HG03196 (cell line): Measurements from ENCODE around the gene DCHS2.

Experiments used
- ATAC-seq: cut with Tn5 transposase; IDR thresholded peaks from one replicate; pipeline ENCODE4 v1.9.1; 2021; ENCODE audit not compliant: unreplicated experiment

The DCHS2 gene

GRCh38 chr4:154328030-154328429 lies 163.6 kb downstream of the DCHS2 start:
- ATAC-seq: no peak

GRCh38 chr4:154320521-154320920 lies 171.1 kb downstream of the DCHS2 start:
- ATAC-seq: no peak

GRCh38 chr4:154319736-154320135 lies 171.9 kb downstream of the DCHS2 start:
- no peak for ATAC-seq

GRCh38 chr4:154317201-154317999 lies 174.2 kb downstream of the DCHS2 start:
- no peak for ATAC-seq

- no peak for ATAC-seq
Observed at GRCh38 chr4:154315741-154316140, 175.9 kb downstream of the DCHS2 start.

GRCh38 chr4:154314248-154314647 lies 177.4 kb downstream of the DCHS2 start:
- ATAC-seq: no peak

- ATAC-seq: no peak
Observed at GRCh38 chr4:154313004-154313585, 178.5 kb downstream of the DCHS2 start.

GRCh38 chr4:154312246-154312645 lies 179.4 kb downstream of the DCHS2 start:
- ATAC-seq: no peak

GRCh38 chr4:154310578-154310977 lies 181.0 kb downstream of the DCHS2 start:
- ATAC-seq: no peak

- ATAC-seq: no peak
Observed at GRCh38 chr4:154308207-154308606, 183.4 kb downstream of the DCHS2 start.

- ATAC-seq: no peak
Observed at GRCh38 chr4:154307451-154307850, 184.1 kb downstream of the DCHS2 start.

- no peak for ATAC-seq
Observed at GRCh38 chr4:154305616-154306015, 186.0 kb downstream of the DCHS2 start.

- ATAC-seq: no peak
Observed at GRCh38 chr4:154304679-154305078, 186.9 kb downstream of the DCHS2 start.

- ATAC-seq: no peak
Observed at GRCh38 chr4:154294652-154295350, 196.8 kb downstream of the DCHS2 start.

GRCh38 chr4:154293427-154293826 lies 198.2 kb downstream of the DCHS2 start:
- no peak for ATAC-seq

- ATAC-seq: no peak
Observed at GRCh38 chr4:154292589-154292988, 199.0 kb downstream of the DCHS2 start.

GRCh38 chr4:154277172-154277571 lies 214.4 kb downstream of the DCHS2 start:
- no peak for ATAC-seq

- no peak for ATAC-seq
Observed at GRCh38 chr4:154276496-154276895, 215.1 kb downstream of the DCHS2 start.

- ATAC-seq: no peak
Observed at GRCh38 chr4:154254999-154255398, 236.6 kb downstream of the DCHS2 start.

GRCh38 chr4:154234576-154234975 lies 257.0 kb downstream of the DCHS2 start:
- ATAC-seq: no peak

- no peak for ATAC-seq
Observed at GRCh38 chr4:154231806-154232478, 259.7 kb downstream of the DCHS2 start.
